ENCODE results near the gene RUNX2.

DNA sequence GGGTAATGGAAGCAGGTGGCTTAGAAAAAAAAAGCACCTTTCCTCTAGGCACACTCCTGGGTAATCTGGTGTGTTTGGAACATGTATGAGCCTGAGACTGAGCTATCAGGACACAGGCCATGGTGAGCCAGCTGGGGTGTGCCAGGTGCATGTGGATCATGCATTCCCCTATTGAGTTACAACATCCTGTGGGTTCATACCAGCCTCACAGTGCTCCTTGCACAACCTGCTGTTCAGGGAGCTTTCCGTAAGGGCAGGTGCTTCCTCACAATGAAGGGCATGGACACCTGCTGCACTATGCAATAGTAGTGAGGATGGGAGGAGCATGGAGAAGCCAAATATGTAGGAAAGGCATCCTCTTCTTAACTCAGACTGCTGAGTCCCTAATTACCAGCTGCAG, 246.8 kb downstream of the RUNX2 start:
- TF ChIP-seq, protein P1, sequence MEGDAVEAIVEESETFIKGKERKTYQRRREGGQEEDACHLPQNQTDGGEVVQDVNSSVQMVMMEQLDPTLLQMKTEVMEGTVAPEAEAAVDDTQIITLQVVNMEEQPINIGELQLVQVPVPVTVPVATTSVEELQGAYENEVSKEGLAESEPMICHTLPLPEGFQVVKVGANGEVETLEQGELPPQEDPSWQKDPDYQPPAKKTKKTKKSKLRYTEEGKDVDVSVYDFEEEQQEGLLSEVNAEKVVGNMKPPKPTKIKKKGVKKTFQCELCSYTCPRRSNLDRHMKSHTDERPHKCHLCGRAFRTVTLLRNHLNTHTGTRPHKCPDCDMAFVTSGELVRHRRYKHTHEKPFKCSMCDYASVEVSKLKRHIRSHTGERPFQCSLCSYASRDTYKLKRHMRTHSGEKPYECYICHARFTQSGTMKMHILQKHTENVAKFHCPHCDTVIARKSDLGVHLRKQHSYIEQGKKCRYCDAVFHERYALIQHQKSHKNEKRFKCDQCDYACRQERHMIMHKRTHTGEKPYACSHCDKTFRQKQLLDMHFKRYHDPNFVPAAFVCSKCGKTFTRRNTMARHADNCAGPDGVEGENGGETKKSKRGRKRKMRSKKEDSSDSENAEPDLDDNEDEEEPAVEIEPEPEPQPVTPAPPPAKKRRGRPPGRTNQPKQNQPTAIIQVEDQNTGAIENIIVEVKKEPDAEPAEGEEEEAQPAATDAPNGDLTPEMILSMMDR (conservative IDR thresholded peaks at IDR 0.05; ENCODE audit: low read depth, low read length) = no peak
- no peak for TF ChIP-seq EZH2 (IDR thresholded peaks at IDR 0.05; ENCODE audit: low read length, unreplicated experiment)
- no peak for TF ChIP-seq EZH2phosphoT487 (IDR thresholded peaks at IDR 0.05; ENCODE audit: borderline replicate concordance, low read length)

Measured in PC-3 (cell line).